Measurements from ENCODE around the gene CLEC5A. TPM values are rescaled to one million over a fixed set of nuclear protein-coding genes. Genes with fewer than 3 reads are reported as not detected.

The CLEC5A gene
- total RNA-seq (2021): not detected in 2 replicates
- long read RNA-seq: 0 reads

- no peaks in the 10 kb centered on the region for H3K79me1 ChIP-seq (ENCODE audit: insufficient read depth, low read depth, low read length, poor library complexity, severe bottlenecking)
- no peak for TF ChIP-seq CTCF (conservative IDR thresholded peaks at IDR 0.05)
- DNase-seq: no peak
- no peak within 1 kb of the TSS for H4K8ac ChIP-seq (replicated peaks; ENCODE audit: insufficient read length, low read depth, low read length)
- H3K9ac ChIP-seq (ENCODE audit: extremely low read depth, insufficient read length, low read length): no peak within 1 kb of the TSS
- H3K4ac ChIP-seq (ENCODE audit: low read depth, low read length): no peak within 1 kb of the TSS
- H2BK5ac ChIP-seq (ENCODE audit: insufficient read length, low read length): no peak within 1 kb of the TSS
- no peaks in the 10 kb centered on the region for H3K4me1 ChIP-seq (ENCODE audit: insufficient read depth, low read length)
- no peaks in the 10 kb centered on the region for H3K27me3 ChIP-seq (ENCODE audit: insufficient read depth, low read length)
- no peak within 1 kb of the TSS for H3K27ac ChIP-seq (ENCODE audit: insufficient read length, low read depth, low read length)
- no peak within 1 kb of the TSS for H4K5ac ChIP-seq (ENCODE audit: insufficient read length, low read depth, low read length)
- no peaks in the 10 kb centered on the region for H3K23me2 ChIP-seq (ENCODE audit: insufficient read length, low read depth, low read length, poor library complexity, severe bottlenecking)
- Mint-ChIP-seq H3K4me1 (no peaks in the 10 kb centered on the region), H3K27me3 (ENCODE audit: low read depth) (no peaks in the 10 kb centered on the region), H3K27ac (no peak within 1 kb of the TSS; a peak in 1 of 7 replicates), H3K4me3 (no peak within 1 kb of the TSS), H3K9me3 (no peaks in the 10 kb centered on the region), H3K36me3 (ENCODE audit: insufficient read depth in 1 of 3, low read depth in 3 of 3) (no peaks in the 10 kb centered on the region; a peak in 1 of 7 replicates)
- no peak within 1 kb of the TSS for H3K14ac ChIP-seq (ENCODE audit: insufficient read depth, low read length)
- WGBS (ENCODE audit: extremely low coverage, insufficient read length, low lambda C conversion rate): no CpG with 5 or more reads among the region's 3 CpGs
- H3K9me3 ChIP-seq (ENCODE audit: control insufficient read depth, low read depth, low read length): no peaks in the 10 kb centered on the region
- no peak within 1 kb of the TSS; the same call in 1 of the 2 replicates for H2BK15ac ChIP-seq (ENCODE audit: low read depth, low read length)
- H3T11ph ChIP-seq (ENCODE audit: low read length): no peak within 1 kb of the TSS
- no peak within 1 kb of the TSS for H3K18ac ChIP-seq (ENCODE audit: insufficient read length, low read depth, low read length)
- H2AFZ ChIP-seq (ENCODE audit: low read length): no peak within 1 kb of the TSS
- no peak within 1 kb of the TSS for H2BK20ac ChIP-seq (ENCODE audit: low read depth, low read length, poor library complexity, severe bottlenecking)
- H3K56ac ChIP-seq (ENCODE audit: insufficient read length, low read depth, low read length): no peak within 1 kb of the TSS
- H3K23ac ChIP-seq (ENCODE audit: insufficient read length, low read depth, low read length): no peak within 1 kb of the TSS
- H4K20me1 ChIP-seq (ENCODE audit: control insufficient read depth, insufficient read depth, insufficient read length): no peaks in the 10 kb centered on the region
- no peak within 1 kb of the TSS for H2BK120ac ChIP-seq (ENCODE audit: low read depth, low read length, poor library complexity, severe bottlenecking)
- H4K91ac ChIP-seq (ENCODE audit: insufficient read length, low read depth, low read length): no peak within 1 kb of the TSS
- no peak within 1 kb of the TSS for H2BK12ac ChIP-seq (ENCODE audit: insufficient read length, low read depth, low read length)
- H3K79me2 ChIP-seq (ENCODE audit: insufficient read depth, low read length): no peaks in the 10 kb centered on the region
- H3K4me2 ChIP-seq (ENCODE audit: insufficient read depth, insufficient read length, low read length): no peak within 1 kb of the TSS
- H2AK5ac ChIP-seq (ENCODE audit: insufficient read length, low read length): no peak within 1 kb of the TSS
These were observed at the start of gene CLEC5A for GRCh38 chr7:141946796-141947195. CLEC5A (minus strand) TSS chr7:141946974; CDS start chr7:141946292, 682 bp downstream.
